ENCODE measurements around the gene YBEY. TPM values are rescaled to one million over a fixed set of nuclear protein-coding genes. Genes with fewer than 3 reads are reported as not detected.

Gene YBEY
- total and polyA plus RNA-seq, 3 experiments from 2014 or later = 16.7 to 21.0 (median 18.6) TPM

- peaks cover 3 to 84% (median 11%) of the 10 kb centered on the region in 3 donors for H3K36me3 Mint-ChIP-seq
- no peak overlapping the region for H3K4me3 ChIP-seq (ENCODE audit: low read length)
- no peaks in the 10 kb centered on the region for H3K9me3 Mint-ChIP-seq
- H3K27ac ChIP-seq (ENCODE audit: low read depth, low read length) = no peak overlapping the region
- ChIA-PET POLR2A (no interaction called here), CTCF (no interaction called here)
- DNase-seq = no peak
- no peaks in the 10 kb centered on the region for H3K4me1 Mint-ChIP-seq
- no peaks in the 10 kb centered on the region for H3K9me3 ChIP-seq (ENCODE audit: low read length)
- H3K4me1 ChIP-seq (ENCODE audit: insufficient read depth, low read length) = no peaks in the 10 kb centered on the region
- H3K4me3 Mint-ChIP-seq = no peak overlapping the region
- H3K27me3 Mint-ChIP-seq = no peaks in the 10 kb centered on the region
- H3K27me3 ChIP-seq (ENCODE audit: insufficient read depth, low read length, poor library complexity, severe bottlenecking) = no peaks in the 10 kb centered on the region
- H3K36me3 ChIP-seq (ENCODE audit: insufficient read depth, low read length) = peaks cover 46% of the 10 kb centered on the region
- H3K27ac Mint-ChIP-seq = peak overlapping the region in 4 of 8 donors; percentile 29 to 93 (median 58)
Measured at GRCh38 chr21:46265736-46266525, 20.2 kb upstream of the YBEY start.

GRCh38 chr21:46266946-46267345, 19.2 kb upstream of the YBEY start:
- Histone ChIP-seq H3K27me3 (ENCODE audit: insufficient read depth, low read length, poor library complexity, severe bottlenecking) (no peaks in the 10 kb centered on the region), H3K36me3 (ENCODE audit: insufficient read depth, low read length) (peaks cover 47% of the 10 kb centered on the region), H3K27ac (ENCODE audit: low read depth, low read length) (no peak overlapping the region), H3K4me1 (ENCODE audit: insufficient read depth, low read length) (no peaks in the 10 kb centered on the region), H3K9me3 (ENCODE audit: low read length) (no peaks in the 10 kb centered on the region), H3K4me3 (ENCODE audit: low read length) (no peak overlapping the region)
- POLR2A ChIA-PET = no interaction called here
- Mint-ChIP-seq H3K4me3 (no peak overlapping the region), H3K9me3 (no peaks in the 10 kb centered on the region), H3K36me3 (peaks cover 3 to 84% (median 12%) of the 10 kb centered on the region in 3 donors), H3K27me3 (no peaks in the 10 kb centered on the region), H3K4me1 (no peaks in the 10 kb centered on the region), H3K27ac (peak overlapping the region in 2 of 8 donors; percentile 51 to 69)
- CTCF ChIA-PET = no interaction called here
- no peak for DNase-seq

- no peak overlapping the region for H3K4me3 ChIP-seq (ENCODE audit: low read length)
- H3K4me1 Mint-ChIP-seq = peaks cover 0 to 3% (median 0%) of the 10 kb centered on the region in 3 donors
- peaks cover 11 to 87% (median 14%) of the 10 kb centered on the region in 3 donors for H3K36me3 Mint-ChIP-seq
- ChIA-PET CTCF (interaction anchor here (0.6 to 0.8 kb wide), 2 partner anchors 9 to 34 kb away, joined by 3 to 4 read pairs; no protein-coding TSS in a partner anchor), POLR2A (no interaction called here)
- H3K27ac Mint-ChIP-seq = peak overlapping the region in 1 of 8 donors; percentile 70
- no peaks in the 10 kb centered on the region for H3K27me3 ChIP-seq (ENCODE audit: insufficient read depth, low read length, poor library complexity, severe bottlenecking)
- H3K27me3 Mint-ChIP-seq = peaks cover 0 to 2% of the 10 kb centered on the region in 2 donors
- no peaks in the 10 kb centered on the region for H3K9me3 Mint-ChIP-seq
- no peaks in the 10 kb centered on the region for H3K9me3 ChIP-seq (ENCODE audit: low read length)
- no peaks in the 10 kb centered on the region for H3K4me1 ChIP-seq (ENCODE audit: insufficient read depth, low read length)
- H3K36me3 ChIP-seq (ENCODE audit: insufficient read depth, low read length) = peaks cover 58% of the 10 kb centered on the region
- no peak overlapping the region for H3K4me3 Mint-ChIP-seq
- no peak for DNase-seq
- no peak overlapping the region for H3K27ac ChIP-seq (ENCODE audit: low read depth, low read length)
Measured at GRCh38 chr21:46268371-46268770, 17.8 kb upstream of the YBEY start.

GRCh38 chr21:46269466-46269865, 16.7 kb upstream of the YBEY start:
- peaks cover 0 to 2% of the 10 kb centered on the region in 2 donors for H3K27me3 Mint-ChIP-seq
- CTCF ChIA-PET = no interaction called here
- peaks cover 0 to 2% (median 0%) of the 10 kb centered on the region in 5 donors for H3K9me3 Mint-ChIP-seq
- no peak overlapping the region for H3K4me3 Mint-ChIP-seq
- H3K36me3 Mint-ChIP-seq = peaks cover 15 to 88% (median 17%) of the 10 kb centered on the region in 3 donors
- peaks cover 0 to 5% (median 0%) of the 10 kb centered on the region in 3 donors for H3K4me1 Mint-ChIP-seq
- H3K27ac Mint-ChIP-seq = peak overlapping the region in 1 of 8 donors; percentile 58
- H3K27me3 ChIP-seq (ENCODE audit: insufficient read depth, low read length, poor library complexity, severe bottlenecking) = no peaks in the 10 kb centered on the region
- H3K36me3 ChIP-seq (ENCODE audit: insufficient read depth, low read length) = peaks cover 58% of the 10 kb centered on the region
- POLR2A ChIA-PET = no interaction called here
- no peak overlapping the region for H3K4me3 ChIP-seq (ENCODE audit: low read length)
- no peaks in the 10 kb centered on the region for H3K9me3 ChIP-seq (ENCODE audit: low read length)
- H3K27ac ChIP-seq (ENCODE audit: low read depth, low read length) = no peak overlapping the region
- no peak for DNase-seq
- H3K4me1 ChIP-seq (ENCODE audit: insufficient read depth, low read length) = no peaks in the 10 kb centered on the region

GRCh38 chr21:46273341-46273740, 12.8 kb upstream of the YBEY start:
- H3K27me3 ChIP-seq (ENCODE audit: insufficient read depth, low read length, poor library complexity, severe bottlenecking) = no peaks in the 10 kb centered on the region
- H3K4me1 Mint-ChIP-seq = peaks cover 7 to 11% (median 9%) of the 10 kb centered on the region in 3 donors

GRCh38 chr21:46274797-46275390, 11.2 kb upstream of the YBEY start:
- no peak for DNase-seq
- H3K36me3 ChIP-seq (ENCODE audit: insufficient read depth, low read length) = peaks cover 70% of the 10 kb centered on the region

More at GRCh38 chr21:46273341-46273740, 12.8 kb upstream of the YBEY start:
- peak overlapping the region in 1 of 7 donors; percentile 74 for H3K4me3 Mint-ChIP-seq
- H3K4me3 ChIP-seq (ENCODE audit: low read length) = no peak overlapping the region
- no peak overlapping the region for H3K27ac ChIP-seq (ENCODE audit: low read depth, low read length)
- H3K36me3 Mint-ChIP-seq = peaks cover 19 to 84% (median 23%) of the 10 kb centered on the region in 3 donors
- peaks cover 0 to 2% of the 10 kb centered on the region in 2 donors for H3K27me3 Mint-ChIP-seq
- no peaks in the 10 kb centered on the region for H3K4me1 ChIP-seq (ENCODE audit: insufficient read depth, low read length)
- CTCF ChIA-PET = no interaction called here
- peaks cover 0 to 2% (median 0%) of the 10 kb centered on the region in 5 donors for H3K9me3 Mint-ChIP-seq
- POLR2A ChIA-PET = no interaction called here
- H3K36me3 ChIP-seq (ENCODE audit: insufficient read depth, low read length) = peaks cover 64% of the 10 kb centered on the region
- DNase-seq = no peak
- no peaks in the 10 kb centered on the region for H3K9me3 ChIP-seq (ENCODE audit: low read length)
- no peak overlapping the region for H3K27ac Mint-ChIP-seq

GRCh38 chr21:46284077-46284644, 2.0 kb upstream of the YBEY start:
- Histone ChIP-seq H3K36me3 (ENCODE audit: insufficient read depth, low read length) (peaks cover 32% of the 10 kb centered on the region), H3K9me3 (ENCODE audit: low read length) (no peaks in the 10 kb centered on the region), H3K27ac (ENCODE audit: low read depth, low read length) (no peak overlapping the region), H3K4me1 (ENCODE audit: insufficient read depth, low read length) (peaks cover 42% of the 10 kb centered on the region), H3K4me3 (ENCODE audit: low read length) (no peak overlapping the region), H3K27me3 (ENCODE audit: insufficient read depth, low read length, poor library complexity, severe bottlenecking) (no peaks in the 10 kb centered on the region)
- ChIA-PET POLR2A (interaction anchor here (0.7 kb wide), 1 partner anchor 1618 kb away, joined by 3 read pairs; no protein-coding TSS in a partner anchor), CTCF (interaction anchor here (2.7 kb wide), 1 partner anchor 140 kb away, joined by 12 read pairs; no protein-coding TSS in a partner anchor)
- Mint-ChIP-seq H3K36me3 (peaks cover 7 to 54% (median 7%) of the 10 kb centered on the region in 3 donors), H3K27ac (peak overlapping the region in 4 of 8 donors; percentile 17 to 84 (median 62)), H3K4me3 (peak overlapping the region; percentile 58 to 95 (median 81)), H3K9me3 (no peaks in the 10 kb centered on the region), H3K27me3 (no peaks in the 10 kb centered on the region), H3K4me1 (peaks cover 41 to 78% (median 57%) of the 10 kb centered on the region in 3 donors)
- DNase-seq = no peak

More at GRCh38 chr21:46274797-46275390, 11.2 kb upstream of the YBEY start:
- no peak overlapping the region for H3K4me3 Mint-ChIP-seq
- peaks cover 19 to 83% (median 27%) of the 10 kb centered on the region in 3 donors for H3K36me3 Mint-ChIP-seq
- H3K9me3 Mint-ChIP-seq = peaks cover 0 to 2% (median 0%) of the 10 kb centered on the region in 5 donors
- H3K4me3 ChIP-seq (ENCODE audit: low read length) = no peak overlapping the region
- H3K9me3 ChIP-seq (ENCODE audit: low read length) = no peaks in the 10 kb centered on the region
- H3K27me3 ChIP-seq (ENCODE audit: insufficient read depth, low read length, poor library complexity, severe bottlenecking) = no peaks in the 10 kb centered on the region
- ChIA-PET POLR2A (no interaction called here), CTCF (interaction anchor here (0.6 to 1.2 kb wide), 2 partner anchors 14 to 16 kb away, joined by 3 to 4 read pairs; no protein-coding TSS in a partner anchor)
- peak overlapping the region in 2 of 8 donors; percentile 43 to 44 for H3K27ac Mint-ChIP-seq
- H3K27ac ChIP-seq (ENCODE audit: low read depth, low read length) = no peak overlapping the region
- H3K27me3 Mint-ChIP-seq = peaks cover 0 to 2% of the 10 kb centered on the region in 2 donors
- peaks cover 13 to 16% (median 14%) of the 10 kb centered on the region in 3 donors for H3K4me1 Mint-ChIP-seq
- H3K4me1 ChIP-seq (ENCODE audit: insufficient read depth, low read length) = no peaks in the 10 kb centered on the region
